Nucleus accumbens (tissue), 56 donors: Measurements from ENCODE around the gene RBM10.

ENCODE experiments used
- DNase-seq, 56 donors: peaks; one replicate each; lab custom pipeline; 2025; lab: John Stamatoyannopoulos, UW

Gene RBM10

DNA sequence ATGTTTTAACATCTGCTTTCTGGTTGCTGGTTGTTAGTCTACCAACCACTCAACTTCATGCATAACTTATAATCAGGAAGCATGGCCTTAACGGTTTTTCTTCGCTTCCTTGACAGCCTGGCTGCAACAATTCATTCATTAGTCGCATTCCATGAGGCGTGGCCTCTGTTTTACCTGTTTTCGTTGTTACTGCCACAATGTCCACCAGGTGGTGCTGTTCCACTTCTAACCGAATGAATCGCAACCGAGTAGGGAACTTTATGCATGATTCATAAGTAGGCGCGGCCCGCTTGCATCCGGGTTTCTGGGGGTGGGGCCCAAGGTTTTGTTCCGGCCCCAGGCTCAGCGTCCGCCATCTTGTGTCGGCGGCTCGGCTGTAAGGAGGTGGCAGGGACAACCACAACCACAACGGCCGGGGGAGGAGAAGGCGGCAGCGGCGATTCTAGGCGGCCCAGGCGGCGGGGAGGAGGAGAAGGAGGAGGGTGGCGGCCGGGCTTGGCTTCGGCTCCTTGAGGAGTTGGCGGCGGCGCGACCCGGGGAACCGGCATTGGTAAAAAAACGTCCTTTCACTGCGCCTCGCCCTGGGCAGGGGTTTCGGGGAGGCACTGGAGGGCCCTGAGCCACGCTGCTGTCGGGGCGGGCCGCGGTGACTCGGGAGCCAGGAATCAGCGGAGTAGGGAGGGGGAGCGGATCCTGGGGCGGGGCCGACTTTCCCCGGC, 48.6 kb downstream of the RBM10 start, which contains the start of gene UBA1:
TSS of gene UBA1 (plus strand) at position 355 of the 719 bp plus-strand sequence. CDS start 4,974 bp downstream, outside the sequence.
- peak; percentile 27 to 99 (median 89) for DNase-seq

DNA sequence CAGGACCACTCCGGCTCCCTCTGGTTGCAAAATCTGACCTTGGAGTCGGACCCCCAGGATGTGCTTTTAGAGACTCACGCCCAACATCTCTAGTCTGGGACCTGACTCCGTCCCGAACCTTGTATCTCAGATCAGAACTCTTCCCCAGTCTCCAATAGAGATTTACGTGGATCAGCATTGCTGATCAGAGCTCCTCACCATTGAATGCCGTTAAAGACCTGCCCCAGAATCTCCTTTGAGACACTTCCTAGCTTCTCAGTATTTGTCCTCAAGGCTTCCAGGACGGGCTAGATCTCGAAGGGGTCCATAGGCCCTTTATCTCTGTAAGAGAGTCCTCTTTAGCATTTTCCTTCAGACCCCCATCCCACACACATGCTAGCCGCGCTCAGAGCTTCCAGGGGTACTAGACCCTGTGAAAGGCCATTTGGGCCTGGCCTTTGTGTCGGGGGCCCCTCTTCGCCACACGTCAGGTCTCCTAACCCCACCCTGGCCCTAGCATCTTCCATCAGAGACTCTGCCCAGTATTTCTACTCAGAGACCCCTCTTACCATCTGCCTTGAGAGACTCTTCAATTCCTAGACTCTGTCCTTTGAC, 49.3 kb downstream of the RBM10 start:
- DNase-seq = peak in 4 of 56 donors; percentile 6 to 50 (median 46)

DNA sequence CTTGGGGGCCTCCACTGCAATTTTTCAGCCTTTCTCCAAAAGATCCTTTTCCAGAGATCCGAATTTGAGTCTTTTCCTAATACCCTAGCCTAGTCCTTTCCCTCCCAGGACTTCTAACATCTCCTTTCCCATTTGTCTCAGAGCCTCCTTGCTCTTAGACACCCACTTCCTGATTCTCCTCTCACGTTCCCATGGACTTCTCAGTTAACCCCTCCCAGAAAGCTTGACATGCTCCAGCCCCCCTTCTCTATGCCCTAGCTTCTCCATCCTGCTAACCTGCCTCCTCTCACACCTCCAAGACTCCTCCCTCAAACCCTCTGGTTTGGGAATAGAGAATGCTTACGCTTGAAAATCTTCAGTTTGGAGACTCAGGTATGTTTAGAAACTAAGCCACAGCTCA, 51.1 kb downstream of the RBM10 start:
- no peak for DNase-seq

DNA sequence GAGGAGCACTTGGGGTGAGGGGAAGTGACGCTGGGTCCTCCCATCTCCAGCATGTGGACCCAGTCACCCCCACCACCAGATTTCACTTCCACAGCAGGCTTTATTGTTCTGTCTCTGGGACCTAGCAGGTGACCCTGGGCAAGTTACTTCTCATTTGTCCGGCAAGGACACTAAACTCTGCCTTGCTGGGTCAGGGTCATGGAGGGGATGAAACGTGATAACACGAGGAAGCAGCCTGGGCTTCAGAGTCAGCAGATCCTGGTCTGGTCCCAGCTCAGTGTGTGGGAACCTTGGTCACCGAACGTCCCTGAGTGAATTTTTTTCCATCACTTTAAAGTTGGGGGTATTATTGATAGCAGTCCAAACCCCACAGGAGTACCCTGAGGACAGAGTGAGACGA, 52.5 kb downstream of the RBM10 start:
- DNase-seq = no peak

DNA sequence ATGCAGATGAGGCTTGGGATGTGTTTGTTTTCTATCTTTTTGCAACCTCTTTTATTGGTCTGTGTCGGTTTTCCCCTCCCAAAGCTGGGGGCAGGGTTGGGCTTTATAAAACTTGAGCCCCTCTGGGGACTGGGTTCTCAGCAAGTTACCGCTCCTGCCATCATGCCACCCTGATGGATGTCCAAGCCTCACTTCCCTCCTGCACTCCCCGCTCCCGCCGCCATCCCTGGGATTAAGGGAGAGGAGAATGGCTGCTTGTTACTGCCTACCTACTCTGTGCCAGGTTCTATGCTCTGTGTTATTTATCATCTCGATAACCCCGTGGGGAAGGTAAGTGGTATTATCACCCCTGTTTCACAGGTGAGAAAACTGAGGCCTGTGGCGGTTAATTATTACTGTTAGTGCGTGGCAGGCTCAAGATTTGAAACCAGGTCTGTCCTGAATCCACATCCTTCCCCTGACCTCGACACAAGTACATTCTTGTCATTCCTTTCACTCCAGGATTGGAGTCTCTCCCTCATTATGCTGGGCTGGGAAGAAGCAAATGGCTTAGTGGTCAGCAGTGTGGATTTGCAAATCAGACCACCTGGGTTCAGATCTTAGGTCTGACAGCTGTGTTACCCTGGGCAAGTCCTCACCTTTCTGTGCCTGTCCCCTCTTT, 53.1 kb downstream of the RBM10 start:
- DNase-seq = no peak

DNA sequence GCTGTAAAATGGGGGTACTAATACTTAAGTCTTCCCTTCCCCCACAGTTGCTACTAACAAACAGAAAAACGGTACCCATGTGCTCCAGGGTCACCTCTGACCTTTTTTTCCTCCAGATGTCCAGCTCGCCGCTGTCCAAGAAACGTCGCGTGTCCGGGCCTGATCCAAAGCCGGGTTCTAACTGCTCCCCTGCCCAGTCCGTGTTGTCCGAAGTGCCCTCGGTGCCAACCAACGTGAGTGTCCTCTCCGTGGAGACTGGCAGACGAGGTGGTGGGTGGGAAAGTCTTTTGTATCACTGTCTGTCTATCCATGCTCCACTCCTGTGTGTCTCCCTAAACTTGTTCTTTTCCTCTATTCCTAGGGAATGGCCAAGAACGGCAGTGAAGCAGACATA, 53.7 kb downstream of the RBM10 start:
- DNase-seq = no peak

DNA sequence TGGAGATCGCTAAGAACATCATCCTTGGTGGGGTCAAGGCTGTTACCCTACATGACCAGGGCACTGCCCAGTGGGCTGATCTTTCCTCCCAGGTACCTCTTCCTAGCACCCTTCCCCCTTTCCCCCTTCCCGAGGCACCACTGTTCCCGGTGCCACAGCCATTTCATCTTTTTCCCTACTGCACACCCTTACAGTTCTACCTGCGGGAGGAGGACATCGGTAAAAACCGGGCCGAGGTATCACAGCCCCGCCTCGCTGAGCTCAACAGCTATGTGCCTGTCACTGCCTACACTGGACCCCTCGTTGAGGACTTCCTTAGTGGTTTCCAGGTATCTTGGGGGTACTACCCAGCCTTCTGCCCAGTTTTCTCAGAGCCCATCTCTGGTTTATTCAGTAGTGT, 54.3 kb downstream of the RBM10 start:
- no peak for DNase-seq

DNA sequence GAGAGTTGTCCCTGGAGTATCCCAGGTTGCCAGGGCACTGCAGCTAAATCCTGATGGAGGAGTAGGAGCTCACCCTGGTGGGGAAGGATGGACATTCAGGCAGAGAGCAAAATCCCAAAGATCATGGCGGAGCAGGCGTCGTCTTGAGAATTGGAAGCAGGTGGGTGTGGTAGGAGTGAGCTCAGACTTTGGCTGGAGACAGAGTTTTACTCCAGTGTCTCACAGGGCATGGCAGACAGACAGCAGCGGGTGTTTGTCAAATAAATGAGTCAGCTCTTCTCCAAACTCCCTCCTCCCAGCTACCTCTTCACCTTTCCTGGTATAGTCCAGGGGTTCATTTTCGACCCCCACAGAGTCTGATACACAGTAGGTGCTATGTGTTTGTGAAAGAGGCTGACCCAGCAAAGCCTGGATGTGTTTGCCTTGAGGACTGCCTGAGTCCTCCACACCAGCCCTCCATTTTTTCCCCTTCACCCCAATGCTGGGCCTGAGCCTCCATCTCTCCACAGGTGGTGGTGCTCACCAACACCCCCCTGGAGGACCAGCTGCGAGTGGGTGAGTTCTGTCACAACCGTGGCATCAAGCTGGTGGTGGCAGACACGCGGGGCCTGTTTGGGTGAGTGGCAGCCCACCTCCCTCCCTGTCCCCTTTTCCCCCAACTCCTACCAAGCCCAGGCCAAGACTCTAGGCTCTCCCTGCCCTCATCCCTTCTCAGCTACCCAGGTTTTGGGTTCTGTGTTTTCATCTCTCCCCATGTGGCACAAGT, 55.5 kb downstream of the RBM10 start:
- DNase-seq = no peak

DNA sequence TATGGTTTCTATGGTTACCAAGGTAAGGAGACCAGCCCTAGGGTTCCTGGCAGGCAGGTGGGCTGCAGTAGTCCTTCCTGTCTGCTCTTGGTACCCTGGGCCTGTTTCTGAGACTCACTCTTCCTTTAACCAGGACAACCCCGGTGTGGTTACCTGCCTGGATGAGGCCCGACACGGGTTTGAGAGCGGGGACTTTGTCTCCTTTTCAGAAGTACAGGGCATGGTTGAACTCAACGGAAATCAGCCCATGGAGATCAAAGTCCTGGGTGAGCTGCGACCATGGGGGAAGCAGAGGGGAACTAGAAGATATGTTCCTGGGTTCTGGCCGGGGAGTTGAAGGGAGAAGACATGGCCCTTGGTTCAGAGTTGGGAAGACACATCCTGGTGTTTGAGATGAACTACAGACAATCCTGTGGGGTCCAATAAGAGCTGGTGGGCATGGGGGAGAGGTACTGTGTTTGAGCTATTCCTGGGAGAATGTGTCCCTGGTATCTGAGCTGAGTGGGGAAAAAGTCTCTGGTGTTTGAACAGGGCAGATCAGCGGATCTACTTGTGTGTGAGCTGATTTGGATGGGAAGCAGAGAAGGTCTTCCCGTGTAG, 56.4 kb downstream of the RBM10 start:
- no peak for DNase-seq

DNA sequence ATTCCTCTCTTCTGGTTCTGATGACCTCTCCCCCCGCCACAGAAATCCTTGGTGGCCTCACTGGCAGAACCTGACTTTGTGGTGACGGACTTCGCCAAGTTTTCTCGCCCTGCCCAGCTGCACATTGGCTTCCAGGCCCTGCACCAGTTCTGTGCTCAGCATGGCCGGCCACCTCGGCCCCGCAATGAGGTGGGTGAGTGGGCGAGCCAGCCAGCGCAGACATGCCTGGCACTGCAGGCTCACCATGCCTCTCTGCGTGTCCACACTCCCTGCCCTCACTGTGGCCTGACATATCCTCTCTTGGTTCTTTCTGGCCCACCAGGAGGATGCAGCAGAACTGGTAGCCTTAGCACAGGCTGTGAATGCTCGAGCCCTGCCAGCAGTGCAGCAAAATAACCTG, 57.3 kb downstream of the RBM10 start:
- DNase-seq = no peak

DNA sequence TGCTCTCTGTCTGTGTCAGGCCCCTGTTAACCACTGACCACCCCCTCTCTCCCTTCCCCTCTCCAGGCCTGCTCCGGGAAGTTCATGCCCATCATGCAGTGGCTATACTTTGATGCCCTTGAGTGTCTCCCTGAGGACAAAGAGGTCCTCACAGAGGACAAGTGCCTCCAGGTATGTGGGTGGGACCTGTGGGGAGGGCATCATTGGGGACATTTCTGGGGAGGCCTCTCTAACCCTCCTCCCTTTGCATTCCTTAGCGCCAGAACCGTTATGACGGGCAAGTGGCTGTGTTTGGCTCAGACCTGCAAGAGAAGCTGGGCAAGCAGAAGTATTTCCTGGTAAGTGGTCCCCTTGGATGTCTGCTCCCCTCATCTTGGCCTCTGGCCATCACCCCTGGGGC, 57.9 kb downstream of the RBM10 start:
- DNase-seq = no peak

DNA sequence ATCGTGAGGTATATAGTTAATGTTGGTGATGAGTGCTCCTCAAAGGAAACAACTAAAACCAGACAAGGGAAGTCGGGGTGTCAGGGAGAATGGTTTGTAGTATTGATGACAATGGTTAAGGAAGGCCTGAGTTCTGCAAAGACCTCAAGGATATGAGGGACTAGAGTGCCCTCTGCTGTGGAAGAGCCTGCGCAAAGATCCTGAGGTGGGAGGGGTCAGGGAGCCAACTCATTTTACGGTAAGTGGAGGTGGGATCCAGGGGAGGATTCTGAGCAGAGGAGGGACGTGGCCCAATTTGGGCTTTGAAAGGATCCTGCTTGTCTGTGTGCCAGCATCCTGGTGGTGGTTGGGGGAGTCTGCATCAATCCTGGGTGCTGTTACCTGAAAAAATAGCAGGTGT, 59.9 kb downstream of the RBM10 start:
- DNase-seq = no peak

DNA sequence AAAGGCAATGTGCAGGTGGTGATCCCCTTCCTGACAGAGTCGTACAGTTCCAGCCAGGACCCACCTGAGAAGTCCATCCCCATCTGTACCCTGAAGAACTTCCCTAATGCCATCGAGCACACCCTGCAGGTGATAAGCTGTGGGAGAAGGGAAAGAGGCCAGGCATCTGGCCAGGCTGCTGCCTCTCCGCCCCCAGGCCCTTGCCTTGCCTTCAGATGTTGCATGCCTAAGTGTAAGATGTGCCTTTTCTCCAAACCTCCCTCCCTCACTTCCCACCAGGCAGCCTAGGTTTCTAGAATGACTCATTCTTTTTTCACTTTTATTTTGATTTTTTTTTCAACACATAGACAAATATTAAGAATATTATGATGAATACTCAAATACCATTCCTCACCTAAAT, 61.3 kb downstream of the RBM10 start:
- peak in 1 of 56 donors; percentile 6 for DNase-seq

DNA sequence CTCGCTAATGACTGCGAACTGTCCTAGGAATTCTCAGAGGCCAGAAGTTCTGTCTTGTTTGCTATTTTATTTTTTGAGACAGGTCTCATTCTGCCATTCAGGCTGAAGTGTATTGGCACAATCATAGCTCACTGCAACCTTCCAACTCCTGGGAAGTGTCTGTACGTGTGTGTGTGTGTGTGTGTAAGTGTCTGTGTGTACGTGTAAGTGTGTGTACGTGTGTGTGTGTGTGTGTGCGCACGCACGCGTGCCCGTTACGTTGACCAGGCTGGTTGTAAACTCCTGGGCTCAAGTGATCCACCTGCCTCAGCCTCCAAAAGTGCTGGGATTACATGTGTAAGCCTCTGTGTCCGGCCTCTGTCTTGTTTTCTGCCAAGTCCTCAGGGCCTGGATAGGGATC, 63.1 kb downstream of the RBM10 start:
- DNase-seq = no peak

DNA sequence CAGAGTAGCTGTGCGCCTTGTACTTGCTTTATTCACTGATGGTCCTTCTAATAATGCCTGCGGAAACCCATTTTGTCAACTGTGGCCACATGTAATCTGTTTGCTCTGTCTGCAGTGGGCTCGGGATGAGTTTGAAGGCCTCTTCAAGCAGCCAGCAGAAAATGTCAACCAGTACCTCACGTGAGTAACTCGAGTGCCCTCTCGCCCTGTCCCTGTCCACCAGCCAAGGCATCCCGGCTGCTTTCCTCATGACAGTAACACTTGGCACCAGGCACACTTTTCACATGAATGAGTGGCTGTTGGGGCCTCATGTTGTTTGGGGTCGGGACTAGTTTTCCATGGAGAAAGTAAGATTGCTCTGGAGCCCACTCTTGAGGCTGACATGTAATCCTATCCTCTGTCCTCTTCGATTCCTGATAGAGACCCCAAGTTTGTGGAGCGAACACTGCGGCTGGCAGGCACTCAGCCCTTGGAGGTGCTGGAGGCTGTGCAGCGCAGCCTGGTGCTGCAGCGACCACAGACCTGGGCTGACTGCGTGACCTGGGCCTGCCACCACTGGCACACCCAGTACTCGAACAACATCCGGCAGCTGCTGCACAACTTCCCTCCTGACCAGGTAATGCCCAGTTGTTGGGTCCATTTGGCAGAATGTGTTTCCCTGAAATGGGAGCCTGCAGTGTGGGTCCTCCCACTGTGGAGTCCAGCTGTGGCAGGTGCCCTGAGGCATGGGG, 64.7 kb downstream of the RBM10 start:
- DNase-seq = peak in 1 of 56 donors; percentile 1

DNA sequence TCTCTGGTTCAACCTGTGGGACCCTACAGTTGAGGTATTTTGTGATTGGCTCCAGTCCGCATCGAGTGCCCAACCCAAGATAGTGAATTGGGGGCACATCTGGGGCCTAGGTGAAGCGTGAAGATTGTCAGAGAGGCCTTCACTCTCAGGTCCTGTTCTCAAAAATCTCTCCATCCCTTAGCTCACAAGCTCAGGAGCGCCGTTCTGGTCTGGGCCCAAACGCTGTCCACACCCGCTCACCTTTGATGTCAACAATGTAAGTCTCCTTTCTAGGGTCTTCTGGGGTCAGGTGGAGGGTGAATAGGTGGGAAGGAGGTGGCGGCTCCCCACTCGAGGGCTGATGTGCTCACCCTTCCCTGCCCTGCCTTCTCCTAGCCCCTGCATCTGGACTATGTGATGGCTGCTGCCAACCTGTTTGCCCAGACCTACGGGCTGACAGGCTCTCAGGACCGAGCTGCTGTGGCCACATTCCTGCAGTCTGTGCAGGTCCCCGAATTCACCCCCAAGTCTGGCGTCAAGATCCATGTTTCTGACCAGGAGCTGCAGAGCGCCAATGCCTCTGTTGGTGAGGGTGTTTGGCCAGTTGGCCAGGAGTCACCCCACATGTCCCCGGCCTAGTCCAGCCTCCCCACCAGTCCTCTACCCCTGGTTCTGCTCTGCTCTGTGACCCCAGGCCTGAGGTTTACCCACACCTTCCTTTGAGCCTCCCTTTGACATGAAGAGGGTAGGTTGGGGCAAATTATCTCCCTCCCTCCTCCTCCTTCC, 65.8 kb downstream of the RBM10 start:
- no peak for DNase-seq

DNA sequence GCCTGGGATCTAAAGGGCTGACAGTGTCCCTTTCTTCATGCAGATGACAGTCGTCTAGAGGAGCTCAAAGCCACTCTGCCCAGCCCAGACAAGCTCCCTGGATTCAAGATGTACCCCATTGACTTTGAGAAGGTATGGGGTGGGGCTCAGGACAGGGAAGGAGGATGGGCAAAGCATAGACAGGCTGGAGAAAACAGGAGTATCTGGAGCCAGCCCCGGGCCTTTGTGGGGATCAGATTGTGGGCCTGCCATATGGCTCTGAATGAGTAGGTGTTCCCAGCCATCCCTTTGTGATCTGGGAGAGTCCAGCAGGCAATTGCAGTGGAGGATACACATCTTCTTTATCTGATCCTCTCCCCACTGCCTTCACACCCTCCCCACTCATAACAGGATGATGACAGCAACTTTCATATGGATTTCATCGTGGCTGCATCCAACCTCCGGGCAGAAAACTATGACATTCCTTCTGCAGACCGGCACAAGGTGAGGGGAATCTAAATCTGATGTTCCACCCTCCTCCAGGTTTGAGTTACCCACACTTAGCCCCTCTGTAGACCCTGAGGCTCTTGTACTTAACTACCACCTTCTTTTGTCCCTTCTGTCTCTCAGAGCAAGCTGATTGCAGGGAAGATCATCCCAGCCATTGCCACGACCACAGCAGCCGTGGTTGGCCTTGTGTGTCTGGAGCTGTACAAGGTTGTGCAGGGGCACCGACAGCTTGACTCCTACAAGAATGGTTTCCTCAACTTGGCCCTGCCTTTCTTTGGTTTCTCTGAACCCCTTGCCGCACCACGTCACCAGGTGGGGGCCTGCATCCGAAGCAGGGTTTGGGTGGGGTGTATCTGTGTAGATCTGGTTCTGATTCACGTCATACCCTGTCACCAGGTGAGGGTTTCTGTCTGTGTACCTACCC, 67.6 kb downstream of the RBM10 start:
- DNase-seq = no peak

DNA sequence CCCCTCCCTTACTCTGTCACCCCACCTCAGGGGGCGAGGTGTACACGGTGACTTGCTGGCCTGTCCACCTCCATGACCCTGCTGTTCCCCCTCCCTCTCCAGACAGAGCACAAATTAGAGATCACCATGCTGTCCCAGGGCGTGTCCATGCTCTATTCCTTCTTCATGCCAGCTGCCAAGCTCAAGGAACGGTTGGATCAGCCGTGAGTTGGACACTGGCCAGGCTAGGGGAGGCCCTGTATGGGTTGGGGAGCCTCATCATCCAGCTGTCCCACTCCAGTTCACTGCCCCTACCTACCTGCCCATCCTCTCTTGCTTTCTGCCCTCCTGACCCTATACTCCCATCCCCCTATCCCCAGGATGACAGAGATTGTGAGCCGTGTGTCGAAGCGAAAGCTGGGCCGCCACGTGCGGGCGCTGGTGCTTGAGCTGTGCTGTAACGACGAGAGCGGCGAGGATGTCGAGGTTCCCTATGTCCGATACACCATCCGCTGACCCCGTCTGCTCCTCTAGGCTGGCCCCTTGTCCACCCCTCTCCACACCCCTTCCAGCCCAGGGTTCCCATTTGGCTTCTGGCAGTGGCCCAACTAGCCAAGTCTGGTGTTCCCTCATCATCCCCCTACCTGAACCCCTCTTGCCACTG, 69.5 kb downstream of the RBM10 start:
- DNase-seq = no peak
